Thyroid gland (tissue), 4 donors: ENCODE data around the gene PROCR. TPM values are rescaled to one million over a fixed set of nuclear protein-coding genes. Genes with fewer than 3 reads are reported as not detected.

Experiments used
- DNase-seq, 2 donors: peaks; one replicate each; pipeline ENCODE4 v3.0.0-alpha.2; 2019
- H3K27ac ChIP-seq, 3 donors: fragments of 200-600 bp; sonication (generic); 1 replicate in 2 of 3; 2 replicates in 1 of 3; pipeline ENCODE4 v1.5.1; 2016 to 2019; ENCODE audit warnings: mild to moderate bottlenecking in 1 of 3, moderate library complexity in 1 of 3
- H3K27me3 ChIP-seq: fragments of 200-600 bp; sonication (generic); one replicate; pipeline ENCODE4 v1.5.1; 2019
- H3K36me3 ChIP-seq, 2 donors: fragments of 200-600 bp; sonication (generic); one replicate each; pipeline ENCODE4 v1.5.1; 2016 to 2019
- H3K4me1 ChIP-seq, 2 donors: fragments of 200-600 bp; sonication (generic); one replicate each; pipeline ENCODE4 v1.5.1; 2017 to 2019
- H3K4me3 ChIP-seq, 3 donors: fragments of 200-600 bp; sonication (generic); replicated peaks in 1 of 3; 1 replicate in 2 of 3; 2 replicates in 1 of 3; pipeline ENCODE4 v1.5.1; 2016; ENCODE audit warnings: mild to moderate bottlenecking in 1 of 3
- H3K9me3 ChIP-seq: fragments of 200-600 bp; sonication (generic); one replicate; pipeline ENCODE4 v1.5.1; 2017
- CTCF ChIP-seq, 6 experiments: fragments of 200-600 bp in 3 of 6; fragments of 450-650 bp in 3 of 6; sonication (generic) in 3 of 6; IDR thresholded peaks; one replicate each; pipeline ENCODE4 v1.5.1; 2016 to 2019; ENCODE audit warnings: antibody characterized with exemption in 6 of 6, mild to moderate bottlenecking in 2 of 6, inconsistent platforms in 1 of 6, moderate library complexity in 1 of 6
- POLR2A ChIP-seq, 2 donors: fragments of 450-650 bp; IDR thresholded peaks; one replicate each; pipeline ENCODE4 v1.6.1; 2017; ENCODE audit warnings: antibody characterized with exemption in 2 of 2, mild to moderate bottlenecking in 2 of 2, moderate library complexity in 1 of 2
- WGBS, 2 donors: methylation state at CpG; one replicate each; pipeline ENCODE4 v1.1.5; 2017; 5-methylcytosine and 5-hydroxymethylcytosine counted together
- intact Hi-C: fragments of 100-400 bp; cut with DNase I; formaldehyde crosslinking; loops from one replicate; pipeline ENCODE4 v1.15.1; 2023
- small RNA-seq: library from RNA; depleted of rRNA; stranded (forward); fragments of <200 nt; gene quantifications from one replicate; pipeline ENCODE3, GENCODE V24; 2016
- total RNA-seq, 4 donors: library from RNA; depleted of rRNA; stranded (reverse); fragments of >200 nt; gene quantifications; one replicate each; pipeline ENCODE4 v1.2.3, GENCODE V29; 2016

The PROCR gene
- total RNA-seq, 4 donors from 2014 or later = 11.2 to 56.0 (median 37.9) TPM

DNA sequence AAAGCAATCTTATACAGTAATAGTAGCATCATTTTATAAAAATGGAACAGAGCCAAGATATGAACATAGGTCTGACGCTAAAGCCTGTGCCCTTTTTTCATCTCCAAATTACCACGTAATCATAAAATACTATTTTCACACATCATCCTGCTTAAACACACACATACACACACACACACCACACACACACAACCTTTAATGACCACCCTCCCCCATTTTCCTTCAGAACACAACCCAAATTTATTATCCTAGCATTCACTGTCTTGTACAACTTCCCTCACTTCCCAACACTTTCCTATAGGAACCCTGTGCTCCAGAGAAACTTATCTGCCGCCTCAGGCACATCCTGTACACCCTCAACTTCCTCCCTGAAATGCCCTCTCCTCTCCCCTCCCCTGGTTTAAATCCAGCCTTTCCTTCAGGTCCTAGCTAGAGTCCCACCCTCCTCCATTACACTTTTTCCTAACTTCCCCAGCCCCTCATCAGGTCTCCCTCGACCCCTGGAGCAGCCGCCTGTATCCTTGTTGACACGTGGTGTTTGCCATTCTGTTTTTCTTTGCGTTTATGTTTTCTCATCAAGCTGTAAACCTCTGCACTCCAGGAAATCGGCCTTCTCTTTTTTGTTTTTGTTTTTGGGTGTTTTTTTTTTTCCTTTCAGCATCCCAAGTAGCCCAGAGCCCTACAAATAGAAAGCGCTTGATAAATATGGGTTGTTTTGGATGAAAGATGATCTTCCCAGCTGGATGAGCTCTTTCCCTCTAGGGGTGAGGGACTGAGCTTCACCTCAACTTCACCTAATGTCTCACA, 53.6 kb downstream of the PROCR start:
- H3K27me3 ChIP-seq = no peaks in the 10 kb centered on the region
- no peaks in the 10 kb centered on the region for H3K9me3 ChIP-seq
- 48 to 49% methylated on average over 9 of the region's 9 CpGs for WGBS, 2 donors
- no peaks in the 10 kb centered on the region for H3K36me3 ChIP-seq
- intact Hi-C loops = no loop called here
- TF ChIP-seq CTCF (IDR thresholded peaks at IDR 0.05) (no peak), POLR2A (IDR thresholded peaks at IDR 0.05) (no peak)
- no peak overlapping the region for H3K4me3 ChIP-seq
- no peak for DNase-seq
- no peak overlapping the region for H3K27ac ChIP-seq
- H3K4me1 ChIP-seq = peaks cover 0 to 5% of the 10 kb centered on the region in 2 donors

DNA sequence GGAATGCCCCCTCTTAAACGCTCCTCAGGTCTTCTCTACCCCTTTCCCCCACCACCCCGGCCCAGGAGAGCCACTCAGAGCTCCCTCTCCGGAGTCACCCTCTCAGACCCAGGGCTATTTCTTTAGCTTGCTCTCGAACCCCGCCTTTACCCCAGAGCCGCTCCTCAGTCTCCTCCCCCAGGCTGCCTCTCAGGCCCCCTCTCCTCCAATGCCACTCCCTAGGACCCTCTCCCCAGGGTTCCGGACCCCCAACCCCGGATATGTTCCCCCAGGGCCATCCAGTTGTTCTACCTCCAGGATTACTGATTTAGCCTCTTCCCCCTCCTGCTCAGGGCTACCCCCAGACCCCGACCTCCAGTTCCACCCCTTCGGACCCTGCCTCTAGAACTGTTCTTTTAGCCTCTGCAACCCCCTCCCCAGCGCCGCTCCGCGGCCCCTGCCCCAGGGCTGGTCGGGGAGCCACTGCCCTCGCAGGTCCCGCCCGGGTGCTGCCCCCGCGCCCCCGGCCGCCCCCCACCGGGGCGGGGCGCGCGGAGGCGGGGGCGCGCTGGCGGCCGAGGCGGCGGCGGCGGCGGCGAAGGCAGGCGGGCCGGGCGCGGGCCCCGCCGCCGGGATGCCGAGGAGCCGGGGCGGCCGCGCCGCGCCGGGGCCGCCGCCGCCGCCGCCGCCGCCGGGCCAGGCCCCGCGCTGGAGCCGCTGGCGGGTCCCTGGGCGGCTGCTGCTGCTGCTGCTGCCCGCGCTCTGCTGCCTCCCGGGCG, 54.4 kb downstream of the PROCR start, which contains the start of gene MMP24:
MMP24 (plus strand) TSS at position 565 of the 758 bp plus-strand sequence; CDS start at position 614, 49 bp downstream.
- H3K36me3 ChIP-seq = no peaks in the 10 kb centered on the region
- peak within 1 kb of the TSS in 1 of 3 donors; percentile 12 for H3K4me3 ChIP-seq
- DNase-seq = peak in 1 of 2 donors; percentile 3
- H3K4me1 ChIP-seq = peaks cover 0 to 5% of the 10 kb centered on the region in 2 donors
- no peaks in the 10 kb centered on the region for H3K27me3 ChIP-seq
- intact Hi-C loops = no loop called here
- 2 to 5% methylated on average over 14 to 21 of the region's 70 CpGs for WGBS, 2 donors
- H3K27ac ChIP-seq = no peak within 1 kb of the TSS
- no peak for TF ChIP-seq POLR2A (IDR thresholded peaks at IDR 0.05)
- TF ChIP-seq CTCF (IDR thresholded peaks at IDR 0.05) = no peak
- H3K9me3 ChIP-seq = no peaks in the 10 kb centered on the region

Small RNA genes lying within 50 kb of the gene (small RNA-seq; reads per million reads assigned to genes)
- gene MT1P3 (not detected), gene RNA5SP483 (not detected)

Other genes with a start within 250 kb of the PROCR start
- gene GSS, start 216.3 kb upstream of the PROCR start, total RNA-seq = 10 to 100 TPM; 45.7 to 81.8 (median 62.4) TPM
- gene MYH7B, start 216.2 kb upstream of the PROCR start, total RNA-seq = 1 to 10 TPM in 3 of 4 donors, under 1 TPM in 1; 0.63 to 2.0 (median 1.4) TPM
- 10 to 100 TPM; 53.3 to 76.8 (median 73.5) TPM for gene TRPC4AP, start 79.3 kb upstream of the PROCR start, total RNA-seq
- 10 to 100 TPM; 13.7 to 31.0 (median 25.0) TPM for gene EDEM2, start 24.7 kb upstream of the PROCR start, total RNA-seq
- gene MMP24, start 54.6 kb downstream of the PROCR start, total RNA-seq = 1 to 10 TPM in 1 of 4 donors, under 1 TPM in 3; 0.67 to 1.6 (median 0.92) TPM
- gene MMP24OS, start 106.0 kb downstream of the PROCR start, total RNA-seq = 10 to 100 TPM; 18.3 to 40.3 (median 28.8) TPM
- 10 to 100 TPM; 30.3 to 94.2 (median 65.7) TPM for gene EIF6, start 112.7 kb downstream of the PROCR start, total RNA-seq
- gene FAM83C, start 120.4 kb downstream of the PROCR start, total RNA-seq = not detected
- 10 to 100 TPM; 33.3 to 58.1 (median 46.4) TPM for gene UQCC1, start 239.9 kb downstream of the PROCR start, total RNA-seq